ELR (cell line): ENCODE data around the gene POLE.

ENCODE experiments used
- DNase-seq: peaks from one replicate; pipeline ENCODE4 v3.0.0-alpha.2; 2015; ENCODE audit warnings: low read depth

Gene POLE

GRCh38 chr12:132579744-132580143 lies 107.4 kb downstream of the POLE start:
- DNase-seq = no peak

- DNase-seq = no peak
These were observed 108.3 kb downstream of the POLE start for GRCh38 chr12:132578826-132579225.

DNA sequence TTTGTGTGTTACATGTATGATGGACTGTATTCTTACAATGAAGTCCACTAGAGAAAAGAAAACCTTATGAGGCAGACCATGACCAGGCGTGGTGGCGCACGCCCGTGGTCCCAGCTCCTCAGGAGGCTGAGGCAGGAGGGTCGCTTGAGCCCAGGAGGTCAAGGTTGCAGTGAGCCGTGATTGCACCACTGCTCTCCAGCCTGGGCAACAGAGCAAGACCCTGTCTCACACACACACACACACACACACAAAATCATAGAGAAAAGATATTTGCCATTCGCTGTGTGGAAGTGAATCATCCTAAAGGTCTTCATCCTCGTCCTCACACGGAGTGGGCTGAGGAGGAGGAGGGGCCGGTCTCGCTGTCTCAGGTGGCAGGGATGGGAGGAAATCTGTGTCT lies 109.0 kb downstream of the POLE start:
- DNase-seq = no peak

GRCh38 chr12:132577191-132577920 lies 109.8 kb downstream of the POLE start:
- DNase-seq = no peak

DNA sequence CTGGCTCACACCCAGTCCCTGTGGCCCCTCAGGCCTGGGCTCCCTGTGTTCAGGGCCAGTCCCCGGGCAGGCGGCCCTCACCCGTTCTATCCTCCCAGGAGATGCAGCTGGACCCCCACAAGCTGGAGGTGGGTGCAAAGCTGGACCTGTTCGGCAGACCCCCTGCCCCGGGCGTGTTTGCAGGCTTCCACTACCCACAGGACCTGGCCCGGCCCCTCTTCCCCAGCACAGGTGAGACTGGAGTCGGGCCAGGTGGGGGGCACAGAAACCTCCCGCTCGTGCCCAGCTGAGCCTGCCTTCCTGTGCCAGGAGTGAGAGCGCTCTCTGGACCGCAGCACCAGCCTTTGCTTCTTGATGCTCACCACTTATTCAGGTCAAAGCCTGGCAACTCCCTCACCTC lies 110.4 kb downstream of the POLE start:
- DNase-seq = no peak

DNA sequence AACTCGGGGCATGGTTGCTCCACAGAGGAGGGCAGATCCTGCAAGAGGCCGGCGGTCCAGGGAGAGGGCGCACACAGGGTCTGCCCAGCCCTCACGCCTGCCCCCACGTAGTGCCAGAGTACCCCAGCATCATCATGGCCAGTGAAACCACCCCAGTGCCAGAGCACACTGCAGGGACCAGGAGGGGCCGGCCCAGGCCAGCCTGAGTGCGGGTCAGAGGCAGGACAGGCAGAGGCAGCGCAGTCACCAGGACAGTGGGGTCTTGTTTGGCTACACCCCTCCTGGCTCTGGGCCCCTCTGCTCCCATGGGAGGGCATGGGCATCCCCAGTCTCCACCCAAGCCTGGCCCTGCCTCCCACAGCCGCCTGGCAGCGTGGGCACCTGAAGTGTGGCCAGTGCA lies 111.5 kb downstream of the POLE start:
- no peak for DNase-seq

DNA sequence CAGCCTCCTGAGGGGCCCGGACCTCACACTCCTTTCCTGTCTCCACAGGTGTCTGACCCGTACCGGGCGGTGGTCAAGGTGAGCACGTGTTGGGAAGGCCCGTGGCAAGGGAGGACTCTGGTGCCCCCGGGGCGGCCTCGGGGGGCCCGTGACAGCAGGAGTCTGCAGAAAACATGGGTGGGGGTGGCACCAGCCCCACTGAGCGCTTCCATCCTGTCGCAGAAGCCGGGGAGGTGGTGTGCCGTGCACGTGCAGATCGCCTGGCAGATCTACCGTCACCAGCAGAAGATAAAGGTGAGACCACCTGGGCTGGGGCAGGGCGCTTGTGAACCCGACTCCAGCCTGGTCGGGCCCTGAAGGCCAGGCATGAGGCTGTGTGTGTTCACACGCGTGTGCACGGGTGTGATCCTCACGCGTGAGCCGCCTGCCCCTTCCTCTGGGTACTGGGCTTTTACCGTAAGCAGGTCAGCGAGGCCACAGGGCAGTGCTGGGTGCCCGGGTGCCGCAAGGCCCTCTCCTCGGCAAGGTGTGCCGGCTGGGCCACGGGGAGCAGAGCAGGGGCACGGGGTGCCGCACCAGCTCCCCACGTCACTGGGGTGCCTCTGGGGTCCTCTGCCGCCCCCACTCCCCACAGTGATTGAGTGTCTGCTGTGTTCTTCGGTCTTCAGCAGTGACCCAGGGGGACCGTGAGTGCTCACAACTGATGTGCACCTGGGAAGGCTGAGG lies 112.7 kb downstream of the POLE start:
- no peak for DNase-seq
